ENCODE measurements around the gene TMED9. TPM values are rescaled to one million over a fixed set of nuclear protein-coding genes. Genes with fewer than 3 reads are reported as not detected.

TMED9 gene
- total RNA-seq, 1 experiment from 2014 or later, result 294 TPM

GRCh38 chr5:177605667-177606066, 13.7 kb downstream of the TMED9 start:
- CTCF ChIA-PET, result interaction anchor here (1.0 kb wide), 1 partner anchor 23 kb away, joined by 3 read pairs; no protein-coding TSS in a partner anchor
- Mint-ChIP-seq H3K4me3 (ENCODE audit: low read depth, unreplicated experiment) (no peak overlapping the region), H3K4me1 (ENCODE audit: low read depth, unreplicated experiment) (peaks cover 18% of the 10 kb centered on the region), H3K36me3 (ENCODE audit: insufficient read depth, unreplicated experiment) (peaks cover 39% of the 10 kb centered on the region), H3K27me3 (ENCODE audit: unreplicated experiment) (no peaks in the 10 kb centered on the region), H3K27ac (ENCODE audit: unreplicated experiment) (no peak overlapping the region), H3K9me3 (ENCODE audit: low read depth, unreplicated experiment) (no peaks in the 10 kb centered on the region)
- TF ChIP-seq, protein P1, sequence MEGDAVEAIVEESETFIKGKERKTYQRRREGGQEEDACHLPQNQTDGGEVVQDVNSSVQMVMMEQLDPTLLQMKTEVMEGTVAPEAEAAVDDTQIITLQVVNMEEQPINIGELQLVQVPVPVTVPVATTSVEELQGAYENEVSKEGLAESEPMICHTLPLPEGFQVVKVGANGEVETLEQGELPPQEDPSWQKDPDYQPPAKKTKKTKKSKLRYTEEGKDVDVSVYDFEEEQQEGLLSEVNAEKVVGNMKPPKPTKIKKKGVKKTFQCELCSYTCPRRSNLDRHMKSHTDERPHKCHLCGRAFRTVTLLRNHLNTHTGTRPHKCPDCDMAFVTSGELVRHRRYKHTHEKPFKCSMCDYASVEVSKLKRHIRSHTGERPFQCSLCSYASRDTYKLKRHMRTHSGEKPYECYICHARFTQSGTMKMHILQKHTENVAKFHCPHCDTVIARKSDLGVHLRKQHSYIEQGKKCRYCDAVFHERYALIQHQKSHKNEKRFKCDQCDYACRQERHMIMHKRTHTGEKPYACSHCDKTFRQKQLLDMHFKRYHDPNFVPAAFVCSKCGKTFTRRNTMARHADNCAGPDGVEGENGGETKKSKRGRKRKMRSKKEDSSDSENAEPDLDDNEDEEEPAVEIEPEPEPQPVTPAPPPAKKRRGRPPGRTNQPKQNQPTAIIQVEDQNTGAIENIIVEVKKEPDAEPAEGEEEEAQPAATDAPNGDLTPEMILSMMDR (IDR thresholded peaks at IDR 0.05; ENCODE audit: unreplicated experiment), result no peak
- BruUV-seq (replicated peaks), result no TSS peak
- intact Hi-C loops (cut with micrococcal nuclease; ENCODE audit: unreplicated experiment), result no loop called here
- no peak for DNase-seq

GRCh38 chr5:177606071-177607051, 14.4 kb downstream of the TMED9 start:
- H3K36me3 Mint-ChIP-seq (ENCODE audit: insufficient read depth, unreplicated experiment), result peaks cover 36% of the 10 kb centered on the region
- no peak for DNase-seq
- TF ChIP-seq, protein P1 (IDR thresholded peaks at IDR 0.05; ENCODE audit: unreplicated experiment), result no peak
- CTCF ChIA-PET, result interaction anchor here (0.7 to 1.0 kb wide), 2 partner anchors 14 to 23 kb away, joined by 3 read pairs; partner anchors contain the start of gene TMED9
- no peaks in the 10 kb centered on the region for H3K27me3 Mint-ChIP-seq (ENCODE audit: unreplicated experiment)
- no peaks in the 10 kb centered on the region for H3K9me3 Mint-ChIP-seq (ENCODE audit: low read depth, unreplicated experiment)
- no peak overlapping the region for H3K4me3 Mint-ChIP-seq (ENCODE audit: low read depth, unreplicated experiment)
- H3K4me1 Mint-ChIP-seq (ENCODE audit: low read depth, unreplicated experiment), result peaks cover 18% of the 10 kb centered on the region
- peak overlapping the region; percentile 18 for H3K27ac Mint-ChIP-seq (ENCODE audit: unreplicated experiment)
- no TSS peak for BruUV-seq (replicated peaks)
- intact Hi-C loops (cut with micrococcal nuclease; ENCODE audit: unreplicated experiment), result no loop called here

GRCh38 chr5:177607115-177607451, 15.1 kb downstream of the TMED9 start:
- no peak for DNase-seq
- H3K27me3 Mint-ChIP-seq (ENCODE audit: unreplicated experiment), result no peaks in the 10 kb centered on the region
- TF ChIP-seq, protein P1 (IDR thresholded peaks at IDR 0.05; ENCODE audit: unreplicated experiment), result no peak
- H3K27ac Mint-ChIP-seq (ENCODE audit: unreplicated experiment), result no peak overlapping the region
- no peaks in the 10 kb centered on the region for H3K9me3 Mint-ChIP-seq (ENCODE audit: low read depth, unreplicated experiment)
- peaks cover 39% of the 10 kb centered on the region for H3K36me3 Mint-ChIP-seq (ENCODE audit: insufficient read depth, unreplicated experiment)
- no TSS peak for BruUV-seq (replicated peaks)
- CTCF ChIA-PET, result interaction anchor here (0.7 kb wide), 1 partner anchor 15 kb away, joined by 3 read pairs; the partner anchor contains the start of gene TMED9
- no peak overlapping the region for H3K4me3 Mint-ChIP-seq (ENCODE audit: low read depth, unreplicated experiment)
- intact Hi-C loops (cut with micrococcal nuclease; ENCODE audit: unreplicated experiment), result no loop called here
- H3K4me1 Mint-ChIP-seq (ENCODE audit: low read depth, unreplicated experiment), result peaks cover 17% of the 10 kb centered on the region

- intact Hi-C loops (cut with micrococcal nuclease; ENCODE audit: unreplicated experiment), result no loop called here
- DNase-seq, result peak; percentile 90
- Mint-ChIP-seq H3K36me3 (ENCODE audit: insufficient read depth, unreplicated experiment) (peaks cover 44% of the 10 kb centered on the region), H3K4me1 (ENCODE audit: low read depth, unreplicated experiment) (peaks cover 11% of the 10 kb centered on the region), H3K27me3 (ENCODE audit: unreplicated experiment) (no peaks in the 10 kb centered on the region), H3K4me3 (ENCODE audit: low read depth, unreplicated experiment) (no peak overlapping the region), H3K9me3 (ENCODE audit: low read depth, unreplicated experiment) (no peaks in the 10 kb centered on the region), H3K27ac (ENCODE audit: unreplicated experiment) (no peak overlapping the region)
- TF ChIP-seq, protein P1 (IDR thresholded peaks at IDR 0.05; ENCODE audit: unreplicated experiment), result peak; percentile 79
- CTCF ChIA-PET, result interaction anchor here (0.7 kb wide), 2 partner anchors 16 to 371 kb away, joined by 3 read pairs; partner anchors contain the start of gene TMED9
- no TSS peak for BruUV-seq (replicated peaks)
These were observed 15.6 kb downstream of the TMED9 start for GRCh38 chr5:177607452-177608192.
